AG04450 (cell line): ENCODE data around the gene PDE7B. TPM values are rescaled to one million over a fixed set of nuclear protein-coding genes. Genes with fewer than 3 reads are reported as not detected.
"Not testable (repeated sequence)": the region's sequence is repeated elsewhere in the genome, so short reads cannot be mapped to it uniquely, and the experiment has no call there.

Source experiments
- CTCF ChIA-PET: fragments of 300-600, 350-600 bp; formaldehyde crosslinking; extraction: SDS; loops from one replicate; lab custom pipeline; 2022; ENCODE audit warnings: antibody characterized with exemption, inconsistent platforms; lab: Charles Lee
- POLR2A ChIA-PET: fragments of 350-600 bp; formaldehyde crosslinking; extraction: SDS; loops from one replicate; lab custom pipeline; 2021; ENCODE audit warnings: antibody characterized with exemption, inconsistent platforms; lab: Yijun Ruan, JAX
- DNase-seq: peaks from one replicate; pipeline ENCODE4 v3.0.0-alpha.2; 2011; ENCODE audit warnings: low read depth, low spot score
- H3K27ac ChIP-seq: one replicate; pipeline ENCODE4 v1.5.1; 2012; ENCODE audit warnings: low read depth, low read length, control low read depth
- H3K27me3 ChIP-seq: one replicate; pipeline ENCODE4 v1.6.0; 2012; ENCODE audit warnings: low read length; ENCODE audit not compliant: control insufficient read depth, insufficient read depth
- H3K4me3 ChIP-seq: 2 replicates; pipeline ENCODE4 v1.5.1; 2011; ENCODE audit warnings: mild to moderate bottlenecking, low read depth, low read length, control low read depth
- H3K9me3 ChIP-seq: 2 replicates; pipeline ENCODE4 v1.5.1; 2012; ENCODE audit warnings: low read length; ENCODE audit not compliant: control insufficient read depth, insufficient read depth
- polyA plus RNA-seq: library from polyadenylated mRNA; depleted of rRNA; stranded (reverse); fragments of >200 nt; gene quantifications from 2 replicates; pipeline ENCODE4 v1.2.3, GENCODE V29; 2011
- TF ChIP-seq, protein P1 (sequence below): IDR thresholded peaks from 2 replicates; pipeline ENCODE4 v1.5.1; 2011; ENCODE audit warnings: low read depth, low read length, control low read depth, inconsistent platforms

PDE7B gene
- polyA plus RNA-seq, 1 experiment: 17.4 TPM

DNA sequence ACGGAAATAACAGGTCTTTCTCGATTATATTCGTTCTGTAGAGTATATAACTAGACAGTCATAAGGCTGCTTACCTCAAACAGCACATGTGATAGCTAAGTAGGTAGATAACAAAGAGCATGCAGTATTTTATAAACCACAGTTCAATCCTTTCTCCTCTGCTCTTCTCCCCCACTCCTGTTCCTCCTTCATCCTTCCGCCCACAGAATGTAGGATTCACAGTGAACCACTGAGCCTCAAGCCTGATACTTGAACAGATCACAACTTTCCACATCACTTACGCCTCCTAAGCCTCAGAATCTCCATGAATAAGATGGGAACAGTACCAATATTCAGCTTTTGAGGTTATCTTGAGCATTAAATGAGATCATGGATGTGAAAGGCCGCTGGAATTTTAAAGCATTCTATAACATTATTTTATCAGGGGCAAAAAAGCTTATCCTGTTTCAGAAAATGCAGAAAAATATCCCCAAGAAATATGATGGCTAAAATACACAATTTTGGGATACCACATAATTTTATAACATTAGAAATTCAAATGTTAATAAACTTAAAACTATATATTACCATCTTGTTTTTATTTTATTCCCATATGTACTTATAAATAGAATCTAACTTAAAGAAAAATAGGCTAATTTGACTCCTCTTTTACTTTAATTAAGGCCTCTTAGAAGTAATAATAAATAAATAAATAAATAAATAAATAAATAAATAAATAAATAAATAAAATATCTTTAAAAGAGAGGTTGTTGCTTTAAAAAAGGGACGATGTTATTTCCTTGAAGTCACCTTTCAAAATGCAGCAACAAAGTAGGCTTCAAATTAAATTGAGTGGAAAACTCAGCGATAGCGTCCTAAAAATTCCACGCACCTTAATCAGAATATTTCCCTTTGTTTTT is 365.3 kb downstream of the PDE7B start:
- CTCF ChIA-PET: interaction anchor here (2.5 kb wide), 1 partner anchor 9 kb away, joined by 11 read pairs; no protein-coding TSS in a partner anchor

DNA sequence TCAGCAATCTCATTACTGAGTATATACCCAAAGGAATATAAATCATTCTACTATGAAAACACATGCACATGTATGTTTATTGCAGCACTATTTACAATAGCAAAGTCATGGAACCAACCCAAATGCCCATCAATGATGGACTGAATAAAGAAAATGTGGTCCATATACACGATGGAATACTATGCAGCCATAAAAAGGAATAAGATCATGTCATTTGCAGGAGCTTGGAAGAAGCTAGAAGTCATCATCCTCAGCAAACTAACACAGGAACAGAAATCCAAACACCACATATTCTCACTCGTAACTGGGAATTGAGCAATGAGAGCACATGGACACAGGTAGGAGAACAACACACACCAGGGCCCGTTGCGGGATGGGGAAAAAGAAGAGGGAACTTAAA is 373.5 kb downstream of the PDE7B start:
- H3K27ac ChIP-seq, POLR2A ChIA-PET, CTCF ChIA-PET, DNase-seq, H3K4me3 ChIP-seq, H3K9me3 ChIP-seq, H3K27me3 ChIP-seq: not testable (repeated sequence)

More for the DNA sequence above, 365.3 kb downstream of the PDE7B start:
- Histone ChIP-seq H3K27ac (no peak overlapping the region), H3K27me3 (no peaks in the 10 kb centered on the region), H3K4me3 (no peak overlapping the region), H3K9me3 (no peaks in the 10 kb centered on the region)
- TF ChIP-seq, protein P1, sequence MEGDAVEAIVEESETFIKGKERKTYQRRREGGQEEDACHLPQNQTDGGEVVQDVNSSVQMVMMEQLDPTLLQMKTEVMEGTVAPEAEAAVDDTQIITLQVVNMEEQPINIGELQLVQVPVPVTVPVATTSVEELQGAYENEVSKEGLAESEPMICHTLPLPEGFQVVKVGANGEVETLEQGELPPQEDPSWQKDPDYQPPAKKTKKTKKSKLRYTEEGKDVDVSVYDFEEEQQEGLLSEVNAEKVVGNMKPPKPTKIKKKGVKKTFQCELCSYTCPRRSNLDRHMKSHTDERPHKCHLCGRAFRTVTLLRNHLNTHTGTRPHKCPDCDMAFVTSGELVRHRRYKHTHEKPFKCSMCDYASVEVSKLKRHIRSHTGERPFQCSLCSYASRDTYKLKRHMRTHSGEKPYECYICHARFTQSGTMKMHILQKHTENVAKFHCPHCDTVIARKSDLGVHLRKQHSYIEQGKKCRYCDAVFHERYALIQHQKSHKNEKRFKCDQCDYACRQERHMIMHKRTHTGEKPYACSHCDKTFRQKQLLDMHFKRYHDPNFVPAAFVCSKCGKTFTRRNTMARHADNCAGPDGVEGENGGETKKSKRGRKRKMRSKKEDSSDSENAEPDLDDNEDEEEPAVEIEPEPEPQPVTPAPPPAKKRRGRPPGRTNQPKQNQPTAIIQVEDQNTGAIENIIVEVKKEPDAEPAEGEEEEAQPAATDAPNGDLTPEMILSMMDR: no peak
- DNase-seq: no peak
- POLR2A ChIA-PET: no interaction called here

DNA sequence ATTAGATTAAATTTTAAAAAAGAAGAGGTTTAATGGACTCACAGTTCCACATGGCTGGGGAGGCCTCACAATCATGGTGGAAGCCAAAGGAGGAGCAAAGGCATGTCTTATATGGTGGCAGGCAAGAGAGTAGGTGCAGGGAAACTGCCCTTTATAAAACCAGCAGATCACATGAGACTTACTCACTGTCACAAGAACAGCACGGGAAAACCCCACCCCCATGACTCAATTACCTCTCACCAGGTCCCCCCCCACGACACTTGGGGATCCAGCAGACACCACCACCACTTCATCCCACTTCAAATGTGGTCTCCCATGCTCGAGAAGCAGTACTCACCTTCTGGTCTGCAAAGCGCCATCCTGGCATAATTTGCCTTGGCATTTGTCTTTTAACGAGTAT is 374.0 kb downstream of the PDE7B start:
- no peak for DNase-seq
- CTCF ChIA-PET: interaction anchor here (0.6 to 2.8 kb wide), 86 partner anchors 8 to 802 kb away, joined by 3 to 44 read pairs (median 5); partner anchors contain the start of genes MTFR2 and PDE7B
- POLR2A ChIA-PET: no interaction called here
- H3K9me3 ChIP-seq: no peaks in the 10 kb centered on the region
- TF ChIP-seq, protein P1: no peak
- no peaks in the 10 kb centered on the region for H3K27me3 ChIP-seq
- H3K4me3 ChIP-seq: no peak overlapping the region
- no peak overlapping the region for H3K27ac ChIP-seq

DNA sequence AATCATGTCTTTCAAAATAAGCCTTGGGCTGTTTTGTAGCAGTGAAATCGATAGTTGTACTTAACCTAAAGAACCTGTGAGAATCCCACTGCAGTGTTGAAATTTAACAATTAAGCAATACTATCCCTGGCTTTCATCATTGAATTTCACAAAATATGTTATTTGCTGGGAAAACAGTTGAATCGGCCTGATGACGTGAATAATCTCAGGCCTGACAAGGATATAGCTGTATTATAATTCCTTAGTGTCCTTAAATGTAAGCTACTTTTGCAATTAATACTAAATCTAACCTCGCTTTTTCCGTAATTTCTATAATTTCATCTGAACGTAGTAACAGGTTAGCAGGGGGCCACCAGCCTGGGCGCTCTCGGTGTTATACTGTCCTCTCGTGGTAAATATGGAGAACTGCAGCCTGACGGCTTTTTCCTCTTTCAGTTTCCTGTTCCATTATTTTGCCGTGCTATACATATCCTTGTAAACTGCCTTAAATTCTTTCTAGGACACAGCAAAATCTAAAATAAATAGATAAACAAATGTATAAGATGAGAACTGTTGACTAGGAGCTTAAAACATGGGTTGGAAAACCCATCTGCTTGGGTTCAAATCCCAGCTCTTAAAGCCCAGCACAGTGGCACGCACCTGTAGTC is 374.6 kb downstream of the PDE7B start:
- peak; percentile 29 for DNase-seq
- TF ChIP-seq, protein P1: peak; percentile 100
- ChIA-PET POLR2A (interaction anchor here (1.0 kb wide), 1 partner anchor 211 kb away, joined by 3 read pairs; no protein-coding TSS in a partner anchor), CTCF (interaction anchor here (0.6 to 2.8 kb wide), 114 partner anchors 8 to 802 kb away, joined by 3 to 44 read pairs (median 4); partner anchors contain the start of genes MTFR2 and PDE7B)
- Histone ChIP-seq H3K27me3 (no peaks in the 10 kb centered on the region), H3K27ac (no peak overlapping the region), H3K9me3 (no peaks in the 10 kb centered on the region), H3K4me3 (no peak overlapping the region)

DNA sequence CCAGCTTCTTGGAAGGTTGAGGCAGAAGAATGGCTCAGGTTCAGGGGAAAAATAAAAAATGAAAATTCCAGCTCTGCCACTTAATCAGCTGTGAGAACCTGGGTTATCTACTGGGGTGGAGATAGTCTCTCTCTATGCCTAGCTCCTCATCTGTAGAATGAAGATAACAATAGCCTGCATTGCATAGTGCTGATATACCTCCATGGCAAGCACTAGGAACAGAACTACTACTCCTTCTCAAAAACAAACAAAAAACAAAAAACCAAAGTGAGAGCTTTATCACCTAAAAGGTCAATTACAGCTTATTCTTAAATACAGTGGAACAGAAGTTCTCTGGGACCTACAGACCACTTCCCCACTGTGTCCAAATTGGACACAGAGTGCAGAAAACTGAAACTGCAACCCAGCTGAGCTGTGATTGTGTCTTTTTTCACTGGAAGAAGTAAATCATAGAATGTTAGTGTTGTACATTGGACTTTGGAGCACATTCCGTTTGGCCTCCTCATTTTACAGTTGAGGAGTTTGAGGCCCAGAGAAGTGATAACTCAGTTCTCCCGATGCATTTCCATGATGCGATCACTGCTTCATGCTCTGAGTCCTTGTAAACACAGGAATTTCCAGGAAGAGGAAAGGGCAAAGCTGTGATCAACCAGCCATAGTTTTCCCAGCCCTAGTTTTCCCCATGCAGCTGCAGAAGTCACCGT is 375.3 kb downstream of the PDE7B start:
- DNase-seq: no peak
- Histone ChIP-seq H3K27ac (no peak overlapping the region), H3K9me3 (no peaks in the 10 kb centered on the region), H3K4me3 (no peak overlapping the region), H3K27me3 (no peaks in the 10 kb centered on the region)
- POLR2A ChIA-PET: interaction anchor here (1.0 kb wide), 1 partner anchor 212 kb away, joined by 3 read pairs; no protein-coding TSS in a partner anchor
- TF ChIP-seq, protein P1: no peak
- CTCF ChIA-PET: interaction anchor here (0.6 to 2.8 kb wide), 92 partner anchors 10 to 803 kb away, joined by 3 to 44 read pairs (median 4); partner anchors contain the start of gene MTFR2
